NCI-H748 treated with DMSO at 0.1 percent for 48 hours (cell line): ENCODE measurements around the gene PDE4B.

Experiments
- DNase-seq: peaks from one replicate; lab custom pipeline; 2025; lab: John Stamatoyannopoulos, UW

Gene PDE4B

DNA sequence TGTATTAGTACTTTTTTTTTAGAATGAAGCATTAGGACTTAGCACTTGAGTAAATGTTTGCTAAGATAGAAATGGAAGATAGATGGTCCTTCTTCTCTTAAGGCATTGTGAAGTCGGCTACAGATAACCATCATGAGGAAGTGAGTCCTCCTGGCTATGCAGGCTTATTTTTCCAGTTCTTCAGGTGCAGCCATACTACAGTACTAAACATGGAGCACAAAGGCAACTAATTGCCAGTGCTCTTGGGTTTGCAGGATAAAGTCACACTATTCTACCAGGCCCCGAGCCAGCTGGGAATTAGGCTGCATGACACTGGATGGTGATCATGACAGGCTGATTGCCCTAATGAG, 543.9 kb downstream of the PDE4B start:
- DNase-seq, result no peak

DNA sequence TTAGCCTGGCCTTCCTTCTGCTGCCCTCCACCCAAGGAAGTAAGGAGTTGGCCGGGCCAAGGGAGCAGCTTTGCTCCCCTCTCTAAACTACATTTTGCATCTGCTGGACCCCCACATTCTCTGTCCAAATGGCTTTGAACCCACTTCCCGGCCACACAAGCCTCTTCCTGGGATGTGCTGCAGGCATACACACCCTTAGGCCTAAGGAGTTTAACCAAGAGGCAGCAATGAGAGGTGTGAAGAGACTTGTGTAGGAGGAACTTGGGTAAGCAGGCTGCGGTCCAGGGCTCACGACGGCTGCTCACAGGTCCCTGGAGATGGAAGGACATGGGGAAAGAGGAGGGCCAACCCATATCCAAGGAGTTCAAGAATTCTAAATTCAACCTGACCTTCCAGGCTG, 544.6 kb downstream of the PDE4B start:
- DNase-seq, result no peak

DNA sequence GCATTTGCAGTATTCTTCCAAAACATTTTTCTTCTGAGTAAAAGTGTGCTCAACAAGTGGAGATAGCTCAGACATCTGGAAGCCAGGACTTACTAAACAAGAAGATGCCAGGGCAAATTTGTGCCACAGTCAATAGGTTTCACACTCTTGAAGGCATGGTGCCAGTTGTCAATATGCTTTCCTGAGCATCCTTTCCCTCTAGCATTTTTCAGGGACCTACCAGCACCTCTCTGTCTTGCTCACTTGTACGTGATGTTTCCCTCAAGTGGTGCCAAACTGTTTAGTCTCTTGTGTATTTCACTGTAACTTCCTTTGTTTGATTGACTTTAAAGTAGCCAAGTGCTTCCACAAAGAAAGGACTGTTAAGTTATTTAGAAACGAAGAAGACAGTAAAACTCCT, 547.2 kb downstream of the PDE4B start:
- no peak for DNase-seq

DNA sequence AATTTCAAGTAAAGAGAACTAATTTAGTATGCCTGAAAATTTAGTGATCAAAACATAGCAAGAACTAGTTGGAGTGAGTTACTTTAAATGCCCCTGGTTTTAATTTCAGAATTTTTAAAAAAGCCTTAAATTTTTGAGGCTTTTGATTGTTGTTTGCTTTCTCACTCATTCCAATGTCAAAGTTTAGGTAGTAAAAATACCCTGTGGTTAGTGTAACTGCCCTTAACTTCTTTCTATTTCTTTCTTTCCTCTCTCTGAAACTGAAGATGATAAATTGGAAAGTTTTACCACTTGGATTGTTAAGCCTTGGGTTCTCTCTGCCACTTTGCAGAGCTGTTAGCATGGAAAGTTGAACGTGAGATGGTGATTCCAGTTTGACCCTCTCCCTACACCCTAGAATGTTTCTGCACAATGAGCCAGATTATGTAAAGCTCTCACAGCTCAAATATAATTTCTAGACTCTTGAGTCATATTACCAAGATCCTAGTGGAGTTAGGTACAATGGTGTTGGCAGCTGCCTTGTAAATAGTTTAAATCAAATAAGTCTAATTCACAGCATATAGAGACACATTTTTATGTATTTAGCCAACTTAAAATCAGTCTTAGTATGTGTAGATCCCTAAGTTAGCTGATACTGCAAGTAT, 548.9 kb downstream of the PDE4B start:
- no peak for DNase-seq

DNA sequence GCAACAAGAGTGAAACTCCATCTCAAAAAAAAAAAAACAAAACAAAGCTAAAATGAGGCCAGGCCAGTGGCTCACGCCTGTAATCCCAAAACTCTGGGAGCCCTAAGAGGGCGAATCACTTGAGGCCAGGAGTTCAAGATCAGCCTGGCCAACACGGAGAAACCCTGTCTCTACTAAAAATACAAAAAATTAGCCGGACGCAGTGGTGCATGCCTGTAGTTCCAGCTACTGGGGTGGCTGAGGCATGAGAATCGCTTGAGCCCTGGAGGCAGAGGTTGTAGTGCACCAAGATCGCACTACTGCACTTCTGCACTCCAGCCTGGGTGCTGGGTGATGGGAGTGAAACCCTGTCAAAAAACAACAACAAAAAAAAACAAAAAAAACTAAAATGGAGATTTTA, 550.0 kb downstream of the PDE4B start:
- DNase-seq, result no peak

DNA sequence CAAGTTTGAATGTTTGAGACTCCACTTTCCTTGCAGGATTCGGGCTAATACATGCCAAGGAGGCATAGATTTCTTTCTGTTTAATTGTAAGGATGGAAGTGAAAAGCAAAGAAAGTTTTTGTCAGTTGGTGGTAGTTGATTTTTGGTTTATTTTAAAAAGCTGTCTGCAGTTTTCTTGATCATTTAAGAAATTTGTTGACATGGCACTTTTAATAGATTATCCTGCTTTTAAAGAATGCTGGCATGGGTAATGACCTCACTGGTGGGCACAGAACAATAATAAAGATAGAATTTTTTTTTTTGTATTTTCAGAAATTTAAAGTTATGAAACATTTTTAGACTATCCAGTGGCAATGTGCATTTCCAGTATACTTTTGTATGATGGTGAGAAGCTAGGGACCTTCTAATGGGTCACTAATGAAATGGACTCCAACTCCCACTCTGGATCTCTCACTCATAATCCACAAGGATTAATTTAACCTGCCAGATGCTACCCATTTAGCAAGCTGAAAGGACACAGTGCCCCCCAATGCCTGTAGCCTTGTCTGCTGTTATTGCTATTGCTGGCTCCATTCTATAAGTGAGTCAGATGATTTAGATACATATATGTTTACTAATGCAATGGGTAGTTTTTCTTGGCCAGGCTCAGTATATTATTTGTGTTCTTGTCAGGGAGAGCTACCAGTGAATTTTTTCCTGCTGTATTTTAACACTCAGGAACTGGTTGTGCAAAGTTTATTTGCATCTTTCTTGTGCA, 551.1 kb downstream of the PDE4B start:
- no peak for DNase-seq

DNA sequence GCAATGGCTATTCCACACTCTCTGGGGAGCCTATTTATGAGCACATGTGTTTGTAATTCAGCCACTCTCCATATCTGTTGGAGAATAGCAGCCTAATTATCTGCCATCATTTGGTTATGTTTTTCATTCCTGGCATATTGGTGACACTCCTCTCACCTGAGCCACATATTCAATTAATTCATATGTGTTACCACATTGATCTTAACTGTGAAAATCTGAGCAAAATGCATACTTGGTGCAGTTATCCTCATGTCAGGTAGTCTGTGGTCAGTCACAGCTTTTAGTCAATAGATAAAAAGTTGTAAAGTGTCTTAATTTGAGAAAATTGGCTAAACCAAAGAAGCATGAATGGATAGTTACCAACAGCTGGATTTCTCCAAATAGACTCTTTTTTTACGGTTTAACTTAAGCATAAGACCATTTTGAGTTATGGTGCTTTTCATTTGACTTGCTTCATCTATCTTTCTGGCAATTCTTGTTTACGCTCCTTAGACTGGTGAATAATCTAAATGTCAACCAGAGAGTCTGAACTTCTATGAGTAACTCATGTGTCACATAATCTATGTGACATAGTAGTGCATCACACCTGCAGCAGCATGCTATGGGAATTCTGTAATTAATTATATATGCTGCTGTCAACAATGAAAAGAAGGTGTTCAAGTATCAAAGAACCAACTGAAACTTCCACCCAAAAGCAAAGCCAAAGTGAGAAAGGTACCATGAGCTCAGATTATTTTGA, 553.5 kb downstream of the PDE4B start:
- no peak for DNase-seq

DNA sequence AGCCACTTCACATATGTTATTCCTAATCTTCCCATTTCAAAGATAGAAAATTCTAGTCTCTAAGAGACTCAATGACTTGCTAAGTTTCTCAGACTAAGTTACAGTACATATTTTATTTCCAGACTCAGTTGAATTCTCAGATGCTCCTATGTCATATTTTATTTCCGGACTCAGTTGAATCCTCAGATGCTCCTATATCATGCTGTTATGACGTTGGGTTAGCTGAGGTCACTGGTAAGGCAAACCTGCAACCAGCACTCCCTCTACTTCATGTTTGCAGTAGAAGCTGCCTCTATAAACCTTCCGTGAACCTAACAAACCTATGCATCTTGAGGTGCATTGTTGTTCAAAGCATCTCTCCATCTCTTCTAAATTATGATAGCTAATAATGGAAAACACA, 554.2 kb downstream of the PDE4B start:
- no peak for DNase-seq

DNA sequence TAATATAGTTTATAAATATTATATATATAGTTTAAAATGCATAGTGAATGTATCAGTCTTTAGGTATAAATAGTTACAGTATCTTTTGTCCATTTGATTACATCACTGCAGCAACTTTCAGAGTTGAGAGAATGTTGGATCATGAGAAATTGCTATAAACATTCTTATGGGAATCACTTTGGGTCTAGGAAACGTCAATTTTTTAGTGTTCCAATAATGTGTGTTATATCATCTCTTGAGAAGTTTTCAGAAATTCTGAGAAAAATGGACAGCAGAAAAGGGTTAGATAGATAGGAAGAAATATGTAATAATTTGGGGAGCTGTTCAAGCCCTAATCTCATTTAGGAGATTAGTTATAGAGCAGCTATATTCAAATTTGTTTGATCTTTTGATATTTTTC, 556.1 kb downstream of the PDE4B start:
- DNase-seq, result no peak

DNA sequence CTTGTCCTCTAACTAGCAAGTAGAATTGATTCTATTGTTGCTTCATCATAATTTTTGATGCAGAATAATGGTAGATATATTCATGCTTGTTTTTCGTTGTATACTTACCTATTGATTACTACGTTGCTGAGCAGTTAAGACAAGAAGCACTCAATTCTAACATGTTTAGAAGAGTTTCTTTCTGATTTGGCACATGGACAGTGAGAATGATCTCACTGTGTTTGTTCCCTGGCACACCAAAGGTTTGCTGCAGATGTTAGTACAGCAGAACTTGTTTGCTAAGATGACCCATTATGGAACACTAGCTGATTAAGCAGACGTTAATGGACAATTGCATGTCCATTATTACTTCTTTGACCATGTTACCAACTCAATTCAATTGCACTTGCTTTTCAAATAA, 556.5 kb downstream of the PDE4B start:
- DNase-seq, result no peak

DNA sequence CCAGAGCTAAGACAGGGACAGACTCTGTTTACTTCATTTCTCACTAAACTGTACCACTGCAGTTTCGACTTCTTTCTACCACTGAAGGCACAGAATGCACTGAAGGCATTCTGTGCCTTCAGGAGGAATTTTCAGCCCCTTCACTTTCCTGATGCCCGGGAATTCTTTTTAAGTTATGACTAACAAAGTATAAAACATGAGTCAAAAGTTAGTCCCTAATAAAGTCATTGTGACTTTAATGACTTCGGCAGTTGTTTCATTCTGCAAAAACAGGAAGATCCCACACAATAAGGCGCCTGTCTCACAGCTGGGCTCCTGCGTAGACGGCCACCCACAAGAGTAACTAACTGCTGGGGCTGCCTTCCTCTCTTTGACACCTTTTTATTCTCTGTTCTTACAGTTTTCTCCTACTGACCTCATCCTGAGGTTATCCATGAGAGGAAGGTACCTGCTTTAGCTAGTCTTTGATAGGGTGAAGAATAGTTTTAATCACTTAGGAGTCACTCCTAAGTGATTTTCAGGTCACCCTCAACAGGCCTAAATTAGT, 557.4 kb downstream of the PDE4B start:
- no peak for DNase-seq

DNA sequence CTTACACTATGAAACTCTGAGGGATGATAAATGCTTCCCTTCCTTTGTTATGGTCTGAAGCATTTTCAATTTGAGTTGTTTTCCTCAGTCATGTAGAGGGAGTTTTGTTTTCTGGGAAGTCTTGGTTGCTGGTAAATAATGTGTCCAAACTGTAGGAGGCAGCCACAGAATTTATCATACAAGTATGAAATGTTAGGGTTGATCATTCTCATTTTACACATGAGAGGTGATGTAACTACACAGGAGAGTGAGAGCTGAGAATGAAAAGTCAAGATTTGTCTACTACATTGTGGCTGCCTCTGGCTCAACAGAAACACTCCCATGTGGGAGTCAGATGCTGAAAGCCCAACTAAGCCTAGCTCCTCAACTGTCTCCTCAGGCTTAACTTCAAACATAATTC, 558.8 kb downstream of the PDE4B start:
- no peak for DNase-seq

DNA sequence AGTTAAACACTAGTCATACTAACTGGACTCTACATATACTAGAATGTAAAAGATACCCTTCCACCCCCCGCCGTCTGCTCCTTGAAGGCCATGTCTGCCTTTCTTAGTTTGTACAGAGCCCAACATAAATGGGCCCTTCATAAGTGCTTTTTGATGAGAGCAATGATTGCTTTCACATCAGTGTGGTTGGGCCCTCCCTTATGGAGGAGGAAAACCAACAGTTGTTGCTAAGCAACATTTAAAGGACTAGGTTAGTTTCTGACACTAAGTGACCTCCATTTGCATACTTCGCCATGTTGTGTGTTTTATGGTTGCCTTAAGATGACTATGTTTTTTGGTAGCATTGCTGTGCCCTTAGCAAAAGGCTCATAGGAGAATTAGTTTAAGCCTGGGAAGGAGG, 559.2 kb downstream of the PDE4B start:
- DNase-seq, result no peak

DNA sequence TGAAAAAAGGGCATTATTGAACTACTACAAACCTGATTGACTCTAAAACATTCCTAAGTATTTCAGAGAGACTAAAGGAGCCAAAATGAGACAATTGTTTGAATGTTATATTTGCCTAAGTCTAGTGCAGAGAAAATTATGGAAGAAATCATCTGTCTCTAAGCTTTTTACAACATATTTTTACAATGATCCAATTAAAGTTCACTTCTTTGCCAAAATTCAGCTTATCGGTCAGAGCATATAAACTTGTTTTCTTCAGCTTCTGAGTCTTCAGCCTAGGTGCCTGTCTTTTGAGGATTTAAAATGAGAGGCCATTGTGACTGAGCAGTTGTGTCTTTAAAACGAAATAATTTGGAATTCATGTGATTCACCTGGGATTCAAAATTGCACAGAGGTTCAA, 560.1 kb downstream of the PDE4B start:
- no peak for DNase-seq

DNA sequence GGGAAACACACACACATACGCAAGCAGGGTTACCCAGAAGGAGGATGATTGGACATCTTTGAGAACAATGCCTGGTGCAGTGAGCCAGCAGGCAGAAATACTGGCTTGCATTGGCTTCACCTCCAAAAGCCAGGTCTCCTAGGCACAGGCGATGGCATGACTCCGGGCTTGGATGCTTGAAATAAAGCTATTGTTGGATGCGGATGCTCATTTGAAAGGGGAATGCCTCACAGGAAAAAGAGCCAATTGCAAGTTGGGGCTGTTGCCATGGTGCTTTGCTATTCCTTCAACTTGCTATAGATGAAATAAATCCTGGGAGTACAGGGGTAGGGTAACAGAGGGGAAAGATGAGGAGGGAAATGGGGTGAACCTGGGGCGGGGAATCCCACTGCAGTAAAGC, 560.6 kb downstream of the PDE4B start:
- DNase-seq, result no peak

DNA sequence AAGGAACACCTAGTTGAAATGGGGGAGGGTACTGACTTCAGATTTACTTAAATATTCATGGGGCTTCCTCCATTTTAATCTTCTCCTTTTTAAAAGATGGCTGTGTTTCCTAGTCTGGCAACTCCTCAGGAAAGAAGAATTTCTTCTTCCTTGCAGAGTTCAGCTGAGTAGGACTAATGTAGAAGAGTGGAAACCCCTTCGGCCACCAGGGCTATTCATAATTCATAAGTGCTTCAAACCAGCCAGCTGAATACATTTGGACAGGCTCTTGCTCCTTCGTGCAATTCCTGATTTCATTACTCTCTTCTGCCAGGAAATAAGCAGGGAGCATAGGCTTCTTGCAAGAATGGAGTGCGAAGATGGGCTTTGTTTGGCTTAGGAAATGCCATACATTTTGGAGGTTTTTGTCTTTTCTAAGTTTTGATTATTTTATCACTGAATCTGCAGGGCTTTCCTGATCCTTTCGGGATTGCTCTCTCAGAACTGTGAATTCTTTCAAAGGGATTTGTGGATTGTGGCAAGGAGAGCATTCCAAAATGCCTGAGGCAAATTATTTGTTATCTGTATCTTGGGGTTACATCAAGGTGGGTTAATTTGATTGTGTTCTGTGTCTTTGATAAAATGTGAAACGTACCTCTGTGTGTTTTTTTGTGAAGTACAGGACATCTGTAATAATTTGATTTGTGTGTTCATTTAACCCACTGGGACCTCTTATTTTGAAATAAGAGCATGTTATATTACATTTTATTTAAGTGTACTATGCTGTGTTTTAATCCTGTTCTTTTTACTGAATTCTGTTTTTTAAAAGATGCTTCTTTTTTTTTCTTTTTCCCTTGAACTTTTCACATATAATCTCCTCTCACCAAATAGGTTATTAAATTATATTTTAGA, 561.9 kb downstream of the PDE4B start:
- DNase-seq, result no peak

DNA sequence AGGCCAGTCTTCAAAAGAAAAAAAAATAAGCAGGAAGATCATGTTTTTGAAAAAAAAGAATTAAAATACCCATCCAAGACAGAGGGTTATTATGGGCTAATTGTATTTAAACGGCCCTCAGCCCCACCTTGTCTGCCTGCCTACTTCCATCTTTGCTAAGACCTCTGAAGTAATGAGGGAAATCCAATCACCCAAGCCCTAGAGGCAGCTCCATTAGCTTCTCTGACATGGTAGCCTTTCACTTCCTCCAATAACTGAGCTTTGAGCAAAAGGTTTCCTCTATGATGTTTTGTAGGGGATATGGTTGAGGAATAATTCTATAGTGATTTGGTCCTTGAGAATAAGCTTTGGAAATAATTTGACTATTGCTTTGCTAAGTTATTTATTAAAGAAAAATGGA, 563.1 kb downstream of the PDE4B start:
- no peak for DNase-seq

DNA sequence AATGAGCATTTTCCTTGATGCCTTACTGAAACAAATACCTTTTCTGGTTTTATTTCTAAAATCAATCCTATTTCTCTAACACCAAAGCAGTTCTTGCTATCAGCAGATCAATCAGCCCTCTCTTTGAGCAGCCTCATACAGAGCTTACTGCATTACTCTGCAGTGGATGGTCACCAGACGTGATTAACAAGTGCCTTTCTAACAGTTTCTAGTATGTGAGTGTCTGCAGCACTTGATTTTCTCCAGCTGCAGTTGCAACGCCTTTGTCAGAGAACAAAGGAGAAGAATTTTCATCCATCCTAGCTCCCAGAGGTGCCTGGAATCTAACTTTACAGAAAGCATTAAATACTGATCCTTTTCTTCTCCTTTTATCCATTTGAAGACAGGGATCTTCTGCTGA, 563.9 kb downstream of the PDE4B start:
- DNase-seq, result no peak

DNA sequence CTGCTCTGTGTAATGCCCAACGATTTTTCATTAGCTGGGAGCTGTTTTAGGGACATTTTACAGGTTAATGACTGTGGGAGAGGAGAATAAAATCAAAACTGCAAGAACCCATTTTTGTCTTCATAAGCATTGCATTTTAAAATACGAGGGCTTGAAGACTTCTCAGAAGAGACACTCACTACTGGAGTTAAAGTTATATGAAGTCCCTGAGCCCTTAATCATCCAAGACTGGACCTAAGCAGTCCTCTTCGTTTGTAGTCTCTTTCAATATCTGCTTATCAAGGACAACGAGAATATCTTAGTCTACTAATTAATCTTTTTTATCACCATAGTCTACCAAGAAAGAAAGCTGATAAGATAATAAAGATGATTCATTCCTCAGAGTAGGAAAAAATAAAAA, 564.3 kb downstream of the PDE4B start:
- DNase-seq, result no peak

DNA sequence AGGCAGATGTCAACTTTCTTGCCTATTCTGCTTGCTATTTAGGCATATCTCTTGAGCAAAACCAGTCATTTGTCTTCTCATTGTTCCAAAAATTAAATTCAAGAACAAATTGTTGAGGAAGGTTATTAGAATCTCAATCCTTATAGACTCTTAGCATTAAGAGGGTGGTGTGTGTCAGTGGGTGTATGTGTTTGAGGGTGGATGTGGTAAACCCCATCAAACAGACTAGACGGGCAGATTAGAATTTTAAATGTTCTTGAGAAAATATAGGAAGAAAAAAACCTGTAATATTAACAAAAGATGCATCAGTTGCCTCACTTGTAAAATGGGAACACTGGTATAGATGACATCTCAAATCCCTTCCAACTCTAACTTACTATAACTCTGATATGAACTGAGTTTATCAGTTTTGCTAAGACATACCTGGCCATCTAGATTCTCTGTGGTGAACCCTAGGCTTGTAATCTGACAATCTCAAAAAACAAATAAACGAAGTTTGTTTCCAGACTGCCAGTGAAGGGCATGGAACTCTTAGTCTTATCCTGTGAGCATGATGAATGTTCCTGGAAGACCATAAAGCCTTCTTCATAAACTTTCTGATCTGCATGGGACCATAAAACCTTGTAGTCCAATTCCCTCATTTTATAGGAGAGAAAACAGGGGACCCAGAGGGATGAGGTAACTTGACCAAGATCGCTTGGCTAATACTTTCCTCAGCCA, 564.9 kb downstream of the PDE4B start:
- DNase-seq, result no peak

DNA sequence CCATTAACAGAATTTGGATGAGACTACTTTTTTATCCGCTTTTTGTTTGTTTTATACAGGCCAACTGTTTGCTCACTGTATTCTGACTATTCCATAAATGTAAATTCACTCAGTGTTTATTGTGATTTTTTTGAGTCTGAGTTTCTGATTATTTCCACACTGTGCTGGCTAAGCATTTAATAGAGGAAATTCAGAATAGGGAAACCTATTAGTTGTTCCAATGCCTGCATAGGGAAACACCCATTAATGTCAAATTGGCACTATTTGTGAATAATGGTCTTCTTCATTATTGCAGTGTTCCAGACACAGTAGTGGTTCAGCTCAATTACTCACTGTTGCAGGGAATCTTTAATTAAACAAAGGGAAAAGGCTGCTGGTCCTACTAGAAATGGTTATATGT, 566.6 kb downstream of the PDE4B start:
- DNase-seq, result no peak
